WTC11 (cell line): ENCODE results near the gene SYNPO2. TPM values are rescaled to one million over a fixed set of nuclear protein-coding genes. Genes with fewer than 3 reads are reported as not detected.

ENCODE experiments used
- ATAC-seq: fragments of 200-7000 bp; cut with Tn5 transposase; 2 replicates; pipeline ENCODE4 v1.10.0; 2021; ENCODE audit warnings: mild to moderate bottlenecking, moderate library complexity
- CTCF ChIA-PET: fragments of 300-600 bp; sonication (Branson Sonifier 250); formaldehyde crosslinking; loops from one replicate; lab custom pipeline; 2021; ENCODE audit warnings: antibody characterized with exemption; lab: Charles Lee
- POLR2A ChIA-PET: fragments of 350-600 bp; sonication (Branson Sonifier 250); formaldehyde crosslinking; loops from one replicate; lab custom pipeline; 2021; ENCODE audit warnings: antibody characterized with exemption; lab: Charles Lee
- DNase-seq: peaks from one replicate; pipeline ENCODE4 v3.0.0; 2021; ENCODE audit warnings: low spot score
- H3K27ac Mint-ChIP-seq: 2 replicates; pipeline ENCODE4 v1.8.0; 2021; ENCODE audit warnings: mixed read lengths
- H3K27me3 Mint-ChIP-seq: 2 replicates; pipeline ENCODE4 v1.8.0; 2021; ENCODE audit warnings: low read depth, mild to moderate bottlenecking, moderate library complexity, mixed read lengths
- H3K36me3 Mint-ChIP-seq: 2 replicates; pipeline ENCODE4 v1.8.0; 2021; ENCODE audit warnings: mixed read lengths
- H3K4me1 Mint-ChIP-seq: 2 replicates; pipeline ENCODE4 v1.8.0; 2022; ENCODE audit warnings: mixed read lengths
- H3K4me3 Mint-ChIP-seq: 2 replicates; pipeline ENCODE4 v1.8.0; 2021; ENCODE audit warnings: mild to moderate bottlenecking, moderate library complexity, mixed read lengths
- H3K9me3 Mint-ChIP-seq: 2 replicates; pipeline ENCODE4 v1.8.0; 2021; ENCODE audit warnings: mixed read lengths
- E2F5 ChIP-seq: sonication (generic); formaldehyde crosslinking; IDR thresholded peaks from 2 replicates; pipeline ENCODE4 v1.8.1; 2022; ENCODE audit warnings: mild to moderate bottlenecking, moderate library complexity, missing genetic modification reagents
- ELF4 ChIP-seq: sonication (generic); formaldehyde crosslinking; IDR thresholded peaks from 2 replicates; pipeline ENCODE4 v1.8.1; 2022; ENCODE audit warnings: low read depth, mild to moderate bottlenecking, moderate library complexity, missing genetic modification reagents
- EMX1 ChIP-seq: fragments of 250-450 bp; sonication (Bioruptor Pico); IDR thresholded peaks from 2 replicates; pipeline ENCODE4 v1.8.0; 2021; ENCODE audit warnings: mild to moderate bottlenecking
- ERG ChIP-seq: fragments of 250-450 bp; sonication (Bioruptor Pico); IDR thresholded peaks from 2 replicates; pipeline ENCODE4 v1.8.0; 2021; ENCODE audit warnings: mild to moderate bottlenecking
- ESRRA ChIP-seq: sonication (generic); formaldehyde crosslinking; IDR thresholded peaks from 2 replicates; pipeline ENCODE4 v1.8.1; 2022; ENCODE audit warnings: mild to moderate bottlenecking, missing genetic modification reagents, borderline replicate concordance
- GTF2I ChIP-seq: fragments of 250-450 bp; sonication (Bioruptor Pico); conservative IDR thresholded peaks from 2 replicates; pipeline ENCODE4 v1.4.0; 2021; ENCODE audit warnings: mild to moderate bottlenecking
- HMGA2 ChIP-seq: fragments of 250-450 bp; sonication (Bioruptor Pico); IDR thresholded peaks from 2 replicates; pipeline ENCODE4 v1.4.0; 2021; ENCODE audit warnings: mild to moderate bottlenecking, moderate library complexity
- IRF1 ChIP-seq: sonication (generic); formaldehyde crosslinking; IDR thresholded peaks from 2 replicates; pipeline ENCODE4 v1.8.0; 2023; ENCODE audit warnings: missing genetic modification reagents
- IRF2 ChIP-seq: sonication (generic); formaldehyde crosslinking; IDR thresholded peaks from 2 replicates; pipeline ENCODE4 v1.8.0; 2022; ENCODE audit warnings: low read depth, missing genetic modification reagents, borderline replicate concordance
- JAZF1 ChIP-seq: fragments of 250-450 bp; sonication (Bioruptor Pico); IDR thresholded peaks from 2 replicates; pipeline ENCODE4 v1.9.0; 2021; ENCODE audit warnings: moderate library complexity, mild to moderate bottlenecking, inconsistent platforms
- MLX ChIP-seq: sonication (generic); formaldehyde crosslinking; IDR thresholded peaks from 2 replicates; pipeline ENCODE4 v1.8.1; 2023; ENCODE audit warnings: mild to moderate bottlenecking, missing genetic modification reagents, moderate library complexity
- NFATC4 ChIP-seq: fragments of 250-450 bp; sonication (Bioruptor Pico); IDR thresholded peaks from 2 replicates; pipeline ENCODE4 v1.9.0; 2021; ENCODE audit warnings: mild to moderate bottlenecking
- PRDM15 ChIP-seq: sonication (generic); formaldehyde crosslinking; IDR thresholded peaks from 2 replicates; pipeline ENCODE4 v1.8.0; 2022; ENCODE audit warnings: missing genetic modification reagents
- RELA ChIP-seq: sonication (generic); formaldehyde crosslinking; IDR thresholded peaks from 2 replicates; pipeline ENCODE4 v1.8.1; 2022; ENCODE audit warnings: missing genetic modification reagents, mild to moderate bottlenecking, borderline replicate concordance
- SMAD3 ChIP-seq: sonication (generic); formaldehyde crosslinking; IDR thresholded peaks from 2 replicates; pipeline ENCODE4 v1.8.0; 2022; ENCODE audit warnings: missing genetic modification reagents, mild to moderate bottlenecking, borderline replicate concordance
- SP1 ChIP-seq: sonication (generic); formaldehyde crosslinking; conservative IDR thresholded peaks from 2 replicates; pipeline ENCODE4 v1.8.1; 2022; ENCODE audit warnings: missing genetic modification reagents
- STAT6 ChIP-seq: sonication (generic); formaldehyde crosslinking; conservative IDR thresholded peaks from 2 replicates; pipeline ENCODE4 v1.8.1; 2023; ENCODE audit warnings: mild to moderate bottlenecking, low read depth, missing genetic modification reagents, moderate library complexity
- USF2 ChIP-seq: sonication (generic); formaldehyde crosslinking; IDR thresholded peaks from 2 replicates; pipeline ENCODE4 v1.8.1; 2023; ENCODE audit warnings: mild to moderate bottlenecking, missing genetic modification reagents, moderate library complexity
- ZNF263 ChIP-seq: sonication (generic); formaldehyde crosslinking; IDR thresholded peaks from 2 replicates; pipeline ENCODE4 v1.8.1; 2022; ENCODE audit warnings: low read depth, mild to moderate bottlenecking, moderate library complexity, missing genetic modification reagents
- ZNF396 ChIP-seq: fragments of 250-450 bp; sonication (Bioruptor Pico); IDR thresholded peaks from 2 replicates; pipeline ENCODE4 v1.8.0; 2021; ENCODE audit warnings: mild to moderate bottlenecking, moderate library complexity, borderline replicate concordance
- ZNF416 ChIP-seq: fragments of 250-450 bp; sonication (Bioruptor Pico); IDR thresholded peaks from 2 replicates; pipeline ENCODE4 v1.9.0; 2021; ENCODE audit warnings: mild to moderate bottlenecking, inconsistent platforms
- total RNA-seq: library from RNA; stranded (reverse); gene quantifications from 3 replicates; pipeline ENCODE4 v1.2.3, GENCODE V29; 2021

SYNPO2 gene
- total RNA-seq, 1 experiment from 2014 or later, result 1.9 TPM

- DNase-seq, result no peak
- no peaks in the 10 kb centered on the region for H3K36me3 Mint-ChIP-seq
- no peaks in the 10 kb centered on the region for H3K9me3 Mint-ChIP-seq
- peak; percentile 60 for ATAC-seq
- no peak overlapping the region for H3K4me3 Mint-ChIP-seq
- H3K27me3 Mint-ChIP-seq, result no peaks in the 10 kb centered on the region
- TF ChIP-seq MLX (CRISPR knock-in tag), result no peak
- TF ChIP-seq RELA (CRISPR knock-in tag), result no peak
- no peak for TF ChIP-seq USF2
- TF ChIP-seq JAZF1 (CRISPR knock-in tag), result no peak
- TF ChIP-seq ERG, result no peak
- no peak for TF ChIP-seq SMAD3 (CRISPR knock-in tag)
- no peak for TF ChIP-seq IRF1 (CRISPR knock-in tag)
- no peak for TF ChIP-seq NFATC4
- TF ChIP-seq GTF2I, result no peak
- TF ChIP-seq, all 79 proteins: peak for 0
- Mint-ChIP-seq H3K4me1 (peaks cover 16% of the 10 kb centered on the region), H3K27ac (peak overlapping the region; percentile 28; the same call in 1 of the 2 replicates)
- CTCF ChIA-PET, result interaction anchor here (0.6 to 1.5 kb wide), 2 partner anchors 120 to 421 kb away, joined by 3 read pairs; no protein-coding TSS in a partner anchor
- POLR2A ChIA-PET, result interaction anchor here (1.7 kb wide), 1 partner anchor 110 kb away, joined by 5 read pairs; the partner anchor contains the start of gene USP53
Measured at GRCh38 chr4:119103263-119103662, 214.6 kb downstream of the SYNPO2 start.

GRCh38 chr4:119104644-119105273 lies 216.1 kb downstream of the SYNPO2 start:
- ATAC-seq (no peak), DNase-seq (no peak)
- ChIA-PET POLR2A (no interaction called here), CTCF (no interaction called here)
- H3K4me3 Mint-ChIP-seq, result no peak overlapping the region
- TF ChIP-seq SP1 (CRISPR knock-in tag) (no peak), E2F5 (CRISPR knock-in tag) (no peak), STAT6 (CRISPR knock-in tag) (no peak), ZNF416 (CRISPR knock-in tag) (no peak), IRF2 (no peak), ZNF263 (CRISPR knock-in tag) (no peak), HMGA2 (CRISPR knock-in tag) (no peak), ESRRA (CRISPR knock-in tag) (no peak), EMX1 (CRISPR knock-in tag) (no peak), ELF4 (no peak), PRDM15 (CRISPR knock-in tag) (no peak), IRF1 (CRISPR knock-in tag) (no peak), ZNF396 (CRISPR knock-in tag) (no peak)
- H3K27ac Mint-ChIP-seq, result 0 out of 2 replicates have a peak overlapping the region, but pooled peaks have one; percentile 11
- no peaks in the 10 kb centered on the region for H3K9me3 Mint-ChIP-seq
- H3K36me3 Mint-ChIP-seq, result no peaks in the 10 kb centered on the region
- H3K4me1 Mint-ChIP-seq, result peaks cover 16% of the 10 kb centered on the region
- H3K27me3 Mint-ChIP-seq, result no peaks in the 10 kb centered on the region
